K562 (cell line): ENCODE results near the gene TPRG1L. TPM values are rescaled to one million over a fixed set of nuclear protein-coding genes. Genes with fewer than 3 reads are reported as not detected.

Experiments
- ATF1 ChIP-seq, 2 experiments: fragments of 450-650 bp in 1 of 2; IDR thresholded peaks; 2 replicates each; pipeline ENCODE4 v1.6.1; 2016; ENCODE audit warnings: missing compliant biosample characterization in 1 of 2, missing genetic modification characterization in 1 of 2
- CBFA2T3 ChIP-seq: fragments of 450-650 bp; IDR thresholded peaks from 2 replicates; pipeline ENCODE4 v1.6.1; 2017
- CREM ChIP-seq: IDR thresholded peaks from 2 replicates; pipeline ENCODE4 v1.6.1; 2014; ENCODE audit warnings: antibody characterized with exemption, low read depth
- FOXK2 ChIP-seq, 2 experiments: fragments of 450-650 bp; IDR thresholded peaks in 1 of 2; conservative IDR thresholded peaks in 1 of 2; 2 replicates each; pipeline ENCODE4 v1.6.1; 2016; ENCODE audit warnings: low read depth in 2 of 2, mild to moderate bottlenecking in 1 of 2
- MEIS2 ChIP-seq: fragments of 450-650 bp; IDR thresholded peaks from 2 replicates; pipeline ENCODE4 v1.6.1; 2014; ENCODE audit warnings: mild to moderate bottlenecking; ENCODE audit not compliant: partially characterized antibody
- NR2C1 ChIP-seq, 2 experiments: fragments of 450-650 bp; IDR thresholded peaks; 2 replicates each; pipeline ENCODE4 v1.6.1; 2017; ENCODE audit warnings: mild to moderate bottlenecking in 2 of 2, antibody characterized with exemption in 1 of 2, inconsistent platforms in 1 of 2, missing compliant biosample characterization in 1 of 2, missing genetic modification characterization in 1 of 2
- RB1 ChIP-seq: fragments of 450-650 bp; IDR thresholded peaks from 2 replicates; pipeline ENCODE4 v1.6.1; 2017; ENCODE audit warnings: low read depth, mild to moderate bottlenecking
- TEAD4 ChIP-seq, 2 experiments: sonication (generic) in 1 of 2; formaldehyde crosslinking in 1 of 2; IDR thresholded peaks; 2 replicates each; pipeline versions ENCODE4 v1.6.1 to v1.8.0; 2012 to 2022; ENCODE audit warnings: borderline replicate concordance in 1 of 2, inconsistent platforms in 1 of 2, low read length in 1 of 2, mild to moderate bottlenecking in 1 of 2, missing genetic modification reagents in 1 of 2
- ZNF263 ChIP-seq: sonication (generic); formaldehyde crosslinking; IDR thresholded peaks from 2 replicates; pipeline ENCODE4 v1.8.0; 2022; ENCODE audit warnings: mild to moderate bottlenecking, missing genetic modification reagents, borderline replicate concordance
- ZNF668 ChIP-seq: fragments of 250-450 bp; sonication (Bioruptor Pico); IDR thresholded peaks from 2 replicates; pipeline ENCODE4 v1.8.0; 2022; ENCODE audit warnings: mild to moderate bottlenecking, inconsistent platforms
- polyA plus RNA-seq, 8 experiments: library from polyadenylated mRNA; depleted of rRNA in 4 of 8; stranded (reverse) in 5 of 8; unstranded in 3 of 8; fragments of >200 nt; fragmentation: Nextera tagmentation in 2 of 8; fragmentation: Illumina TruSeq in 1 of 8; extraction: Ambion mirVana in 2 of 8; extraction: Trizol in 1 of 8; gene quantifications; 2 replicates each; pipeline versions ENCODE4 v1.2.1 to v1.2.3, GENCODE V29; 2011 to 2014; ENCODE audit warnings: inconsistent platforms in 1 of 8, missing spikeins in 1 of 8
- total RNA-seq, 7 experiments: library from RNA; depleted of rRNA in 6 of 7; stranded (reverse); fragments of >200 nt in 6 of 7; fragmentation: Illumina TruSeq in 2 of 7; extraction: Trizol in 2 of 7; gene quantifications; 2 replicates each; pipeline versions ENCODE4 v1.2.1 to v1.2.3, GENCODE V29; 2011 to 2021; ENCODE audit warnings: low replicate concordance in 1 of 7
- TF ChIP-seq, protein P1 (sequence below): fragments of 200-800 bp; sonication (Bioruptor generic); IDR thresholded peaks from 2 replicates; pipeline ENCODE4 v1.6.1; 2017; ENCODE audit warnings: missing genetic modification characterization, missing compliant biosample characterization
- TF ChIP-seq, protein P2 (sequence below): fragments of 150-350 bp; IDR thresholded peaks from 2 replicates; pipeline ENCODE4 v1.6.1; 2014; ENCODE audit warnings: low read depth, mild to moderate bottlenecking, low read length, borderline replicate concordance

Gene TPRG1L
- total and polyA plus RNA-seq, 9 of the 15 experiments (the other 6 are each of a cell fraction or from before 2014, with no cell fraction given): 1.6 to 11.0 (median 6.2) TPM

DNA sequence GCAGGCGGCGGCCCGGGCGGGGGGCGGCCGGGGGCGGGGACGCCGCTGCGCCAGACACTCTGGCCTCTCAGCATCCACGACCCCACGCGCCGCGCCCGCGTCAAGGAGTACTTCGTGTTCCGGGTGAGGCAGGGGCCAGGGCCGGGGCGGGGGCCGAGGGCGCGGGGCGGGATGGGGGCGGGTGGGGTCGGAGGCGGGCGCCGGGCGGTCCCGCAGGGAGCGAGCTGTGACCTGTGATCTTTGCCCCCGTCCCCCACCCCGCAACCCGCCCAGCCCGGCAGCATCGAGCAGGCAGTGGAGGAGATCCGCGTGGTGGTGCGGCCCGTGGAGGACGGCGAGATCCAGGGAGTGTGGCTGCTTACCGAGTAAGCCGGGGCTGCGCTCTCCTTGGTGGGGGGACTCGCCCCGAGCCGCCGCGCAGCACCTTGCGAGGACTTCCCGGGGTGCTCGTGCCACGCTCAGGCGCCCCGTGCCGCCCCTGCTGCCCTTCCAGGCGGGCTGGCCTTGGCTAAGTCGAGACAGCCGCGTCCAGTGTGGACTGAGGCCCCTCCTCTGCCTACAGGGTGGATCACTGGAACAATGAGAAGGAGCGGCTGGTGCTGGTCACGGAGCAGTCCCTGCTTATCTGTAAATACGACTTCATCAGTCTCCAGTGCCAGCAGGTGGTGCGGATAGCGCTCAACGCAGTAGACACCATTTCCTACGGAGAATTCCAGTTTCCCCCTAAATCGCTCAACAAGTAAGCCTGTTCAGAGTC is 514 bp downstream of the TPRG1L start (continued):
- TF ChIP-seq, protein P1, sequence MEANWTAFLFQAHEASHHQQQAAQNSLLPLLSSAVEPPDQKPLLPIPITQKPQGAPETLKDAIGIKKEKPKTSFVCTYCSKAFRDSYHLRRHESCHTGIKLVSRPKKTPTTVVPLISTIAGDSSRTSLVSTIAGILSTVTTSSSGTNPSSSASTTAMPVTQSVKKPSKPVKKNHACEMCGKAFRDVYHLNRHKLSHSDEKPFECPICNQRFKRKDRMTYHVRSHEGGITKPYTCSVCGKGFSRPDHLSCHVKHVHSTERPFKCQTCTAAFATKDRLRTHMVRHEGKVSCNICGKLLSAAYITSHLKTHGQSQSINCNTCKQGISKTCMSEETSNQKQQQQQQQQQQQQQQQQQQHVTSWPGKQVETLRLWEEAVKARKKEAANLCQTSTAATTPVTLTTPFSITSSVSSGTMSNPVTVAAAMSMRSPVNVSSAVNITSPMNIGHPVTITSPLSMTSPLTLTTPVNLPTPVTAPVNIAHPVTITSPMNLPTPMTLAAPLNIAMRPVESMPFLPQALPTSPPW (CRISPR knock-in tag): peak; percentile 28; the same call in 1 of the 2 replicates
- TF ChIP-seq CREM: peak; percentile 28; the same call in 1 of the 2 replicates
- TF ChIP-seq ZNF263 (CRISPR knock-in tag): 0 out of 2 replicates have a peak, but pooled peaks have one; percentile 14
- no peak for TF ChIP-seq ZNF668 (CRISPR knock-in tag)
- peak; percentile 60 for TF ChIP-seq MEIS2
- peak; percentile 60 to 66 for TF ChIP-seq FOXK2 (conservative IDR thresholded peaks at IDR 0.05 in 1 of 2, IDR thresholded peaks at IDR 0.05 in 1 of 2; ENCODE audit: low read depth in 2 of 2)
- no peak for TF ChIP-seq ATF1 (CRISPR knock-in tag; IDR thresholded peaks at IDR 0.05)
- TF ChIP-seq ATF1 (tag; IDR thresholded peaks at IDR 0.05): peak; percentile 46
- TF ChIP-seq TEAD4 (IDR thresholded peaks at IDR 0.05; ENCODE audit: low read length): peak; percentile 78
- TF ChIP-seq TEAD4 (CRISPR knock-in tag; IDR thresholded peaks at IDR 0.05; ENCODE audit: borderline replicate concordance): no peak
- peak; percentile 48; the same call in 1 of the 2 replicates for TF ChIP-seq RB1
- TF ChIP-seq, protein P2, sequence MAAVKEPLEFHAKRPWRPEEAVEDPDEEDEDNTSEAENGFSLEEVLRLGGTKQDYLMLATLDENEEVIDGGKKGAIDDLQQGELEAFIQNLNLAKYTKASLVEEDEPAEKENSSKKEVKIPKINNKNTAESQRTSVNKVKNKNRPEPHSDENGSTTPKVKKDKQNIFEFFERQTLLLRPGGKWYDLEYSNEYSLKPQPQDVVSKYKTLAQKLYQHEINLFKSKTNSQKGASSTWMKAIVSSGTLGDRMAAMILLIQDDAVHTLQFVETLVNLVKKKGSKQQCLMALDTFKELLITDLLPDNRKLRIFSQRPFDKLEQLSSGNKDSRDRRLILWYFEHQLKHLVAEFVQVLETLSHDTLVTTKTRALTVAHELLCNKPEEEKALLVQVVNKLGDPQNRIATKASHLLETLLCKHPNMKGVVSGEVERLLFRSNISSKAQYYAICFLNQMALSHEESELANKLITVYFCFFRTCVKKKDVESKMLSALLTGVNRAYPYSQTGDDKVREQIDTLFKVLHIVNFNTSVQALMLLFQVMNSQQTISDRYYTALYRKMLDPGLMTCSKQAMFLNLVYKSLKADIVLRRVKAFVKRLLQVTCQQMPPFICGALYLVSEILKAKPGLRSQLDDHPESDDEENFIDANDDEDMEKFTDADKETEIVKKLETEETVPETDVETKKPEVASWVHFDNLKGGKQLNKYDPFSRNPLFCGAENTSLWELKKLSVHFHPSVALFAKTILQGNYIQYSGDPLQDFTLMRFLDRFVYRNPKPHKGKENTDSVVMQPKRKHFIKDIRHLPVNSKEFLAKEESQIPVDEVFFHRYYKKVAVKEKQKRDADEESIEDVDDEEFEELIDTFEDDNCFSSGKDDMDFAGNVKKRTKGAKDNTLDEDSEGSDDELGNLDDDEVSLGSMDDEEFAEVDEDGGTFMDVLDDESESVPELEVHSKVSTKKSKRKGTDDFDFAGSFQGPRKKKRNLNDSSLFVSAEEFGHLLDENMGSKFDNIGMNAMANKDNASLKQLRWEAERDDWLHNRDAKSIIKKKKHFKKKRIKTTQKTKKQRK: no peak
- TF ChIP-seq NR2C1 (IDR thresholded peaks at IDR 0.05): peak; percentile 45; the same call in 1 of the 2 replicates
- no peak for TF ChIP-seq NR2C1 (tag; IDR thresholded peaks at IDR 0.05)
- peak; percentile 84 for TF ChIP-seq CBFA2T3
